ENCODE results near the gene ASCC3. TPM values are rescaled to one million over a fixed set of nuclear protein-coding genes. Genes with fewer than 3 reads are reported as not detected.

ASCC3 gene
- total RNA-seq, 4 donors from 2014 or later, result 15.7 to 39.9 (median 29.3) TPM

DNA sequence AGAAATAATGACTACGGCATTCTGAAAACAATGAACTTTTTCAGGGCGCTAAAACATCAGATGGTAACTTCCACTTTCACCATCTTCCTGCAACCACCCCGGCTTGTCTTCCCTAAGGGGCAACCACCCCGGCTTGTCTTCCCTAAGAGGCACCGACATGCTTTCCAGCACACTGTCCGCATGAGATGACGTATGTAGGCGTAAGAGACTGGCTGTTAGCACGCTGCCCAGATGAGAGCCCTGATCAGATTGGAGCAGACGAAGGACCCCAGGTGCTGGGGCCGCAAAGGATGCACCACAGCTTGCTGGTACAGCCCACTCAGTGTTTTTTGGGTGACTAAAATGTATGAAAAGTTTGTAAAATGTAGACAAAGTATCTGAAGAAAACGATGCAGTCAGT is 29.3 kb downstream of the ASCC3 start:
- WGBS, 2 donors (ENCODE audit: low coverage in 1 of 2), result 97 to 100% methylated on average over 2 to 12 of the region's 12 CpGs
- intact Hi-C loops (cut with DNase I; ENCODE audit: low total_unique reads), result no loop called here
- Histone ChIP-seq H3K4me1 (no peaks in the 10 kb centered on the region), H3K27ac (no peak overlapping the region), H3K27me3 (no peaks in the 10 kb centered on the region), H3K36me3 (peaks cover 0 to 8% (median 4%) of the 10 kb centered on the region in 4 donors), H3K4me3 (no peak overlapping the region), H3K9me3 (no peaks in the 10 kb centered on the region)
- DNase-seq, result no peak
- TF ChIP-seq EP300 (IDR thresholded peaks at IDR 0.05; ENCODE audit: low read depth) (no peak), POLR2AphosphoS5 (IDR thresholded peaks at IDR 0.05) (no peak), POLR2A (IDR thresholded peaks at IDR 0.05) (no peak)
- TF ChIP-seq, protein P1, sequence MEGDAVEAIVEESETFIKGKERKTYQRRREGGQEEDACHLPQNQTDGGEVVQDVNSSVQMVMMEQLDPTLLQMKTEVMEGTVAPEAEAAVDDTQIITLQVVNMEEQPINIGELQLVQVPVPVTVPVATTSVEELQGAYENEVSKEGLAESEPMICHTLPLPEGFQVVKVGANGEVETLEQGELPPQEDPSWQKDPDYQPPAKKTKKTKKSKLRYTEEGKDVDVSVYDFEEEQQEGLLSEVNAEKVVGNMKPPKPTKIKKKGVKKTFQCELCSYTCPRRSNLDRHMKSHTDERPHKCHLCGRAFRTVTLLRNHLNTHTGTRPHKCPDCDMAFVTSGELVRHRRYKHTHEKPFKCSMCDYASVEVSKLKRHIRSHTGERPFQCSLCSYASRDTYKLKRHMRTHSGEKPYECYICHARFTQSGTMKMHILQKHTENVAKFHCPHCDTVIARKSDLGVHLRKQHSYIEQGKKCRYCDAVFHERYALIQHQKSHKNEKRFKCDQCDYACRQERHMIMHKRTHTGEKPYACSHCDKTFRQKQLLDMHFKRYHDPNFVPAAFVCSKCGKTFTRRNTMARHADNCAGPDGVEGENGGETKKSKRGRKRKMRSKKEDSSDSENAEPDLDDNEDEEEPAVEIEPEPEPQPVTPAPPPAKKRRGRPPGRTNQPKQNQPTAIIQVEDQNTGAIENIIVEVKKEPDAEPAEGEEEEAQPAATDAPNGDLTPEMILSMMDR (IDR thresholded peaks at IDR 0.05), result no peak
- in situ Hi-C loops (cut with MboI; ENCODE audit: low pct_ligation_motif_present in 1 of 4, low pct_unique_long_range_greater_than_20kb in 1 of 4, low sequenced_read_pairs in 3 of 4), result no loop called here

- WGBS, 2 donors (ENCODE audit: low coverage in 1 of 2), result 72 to 86% methylated on average over 2 of the region's 2 CpGs
- Histone ChIP-seq H3K27ac (no peak overlapping the region), H3K9me3 (no peaks in the 10 kb centered on the region), H3K4me1 (no peaks in the 10 kb centered on the region), H3K36me3 (peaks cover 0 to 8% (median 4%) of the 10 kb centered on the region in 4 donors), H3K4me3 (no peak overlapping the region), H3K27me3 (no peaks in the 10 kb centered on the region)
- TF ChIP-seq, protein P1 (IDR thresholded peaks at IDR 0.05), result no peak
- TF ChIP-seq EP300 (IDR thresholded peaks at IDR 0.05; ENCODE audit: low read depth), result no peak
- TF ChIP-seq POLR2A (IDR thresholded peaks at IDR 0.05), result no peak
- TF ChIP-seq POLR2AphosphoS5 (IDR thresholded peaks at IDR 0.05), result no peak
- intact Hi-C loops (cut with DNase I; ENCODE audit: low total_unique reads) (no loop called here), in situ Hi-C loops (cut with MboI; ENCODE audit: low pct_ligation_motif_present in 1 of 4, low pct_unique_long_range_greater_than_20kb in 1 of 4, low sequenced_read_pairs in 3 of 4) (no loop called here)
- no peak for DNase-seq
Observed at GRCh38 chr6:100850174-100850573, 31.0 kb downstream of the ASCC3 start.

GRCh38 chr6:100846276-100846675 is 34.9 kb downstream of the ASCC3 start:
- Histone ChIP-seq H3K27me3 (no peaks in the 10 kb centered on the region), H3K36me3 (peaks cover 0 to 8% (median 4%) of the 10 kb centered on the region in 4 donors), H3K4me3 (no peak overlapping the region), H3K4me1 (no peaks in the 10 kb centered on the region), H3K9me3 (no peaks in the 10 kb centered on the region), H3K27ac (no peak overlapping the region)
- TF ChIP-seq POLR2A (IDR thresholded peaks at IDR 0.05) (no peak), POLR2AphosphoS5 (IDR thresholded peaks at IDR 0.05) (no peak), EP300 (IDR thresholded peaks at IDR 0.05; ENCODE audit: low read depth) (no peak)
- TF ChIP-seq, protein P1 (IDR thresholded peaks at IDR 0.05), result no peak
- WGBS, 2 donors (ENCODE audit: low coverage in 1 of 2), result 88 to 91% methylated on average over 2 of the region's 2 CpGs
- in situ Hi-C loops (cut with MboI; ENCODE audit: low pct_ligation_motif_present in 1 of 4, low pct_unique_long_range_greater_than_20kb in 1 of 4, low sequenced_read_pairs in 3 of 4), result no loop called here
- no peak for DNase-seq
- intact Hi-C loops (cut with DNase I; ENCODE audit: low total_unique reads), result no loop called here

DNA sequence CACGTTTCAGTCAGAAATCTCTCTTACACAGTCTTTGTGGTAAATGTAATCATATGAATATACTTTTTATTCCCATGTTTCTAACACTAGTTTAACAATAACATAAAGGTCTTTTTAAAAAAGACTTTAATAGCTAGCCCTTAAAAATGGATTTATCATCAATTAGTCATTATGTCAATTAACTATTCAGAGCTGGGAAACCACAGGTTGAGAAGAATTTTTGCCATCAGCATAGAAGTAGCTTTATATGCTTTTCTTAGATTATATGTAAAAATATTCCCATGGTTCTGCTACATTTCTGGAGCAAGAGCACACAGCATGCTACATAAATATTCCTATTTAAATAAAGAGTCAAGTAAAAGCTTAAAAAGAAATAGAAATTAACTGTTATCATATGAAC is 35.5 kb downstream of the ASCC3 start:
- in situ Hi-C loops (cut with MboI; ENCODE audit: low pct_ligation_motif_present in 1 of 4, low pct_unique_long_range_greater_than_20kb in 1 of 4, low sequenced_read_pairs in 3 of 4), result no loop called here
- Histone ChIP-seq H3K36me3 (peaks cover 0 to 8% (median 4%) of the 10 kb centered on the region in 4 donors), H3K27ac (no peak overlapping the region), H3K27me3 (no peaks in the 10 kb centered on the region), H3K9me3 (no peaks in the 10 kb centered on the region), H3K4me1 (no peaks in the 10 kb centered on the region), H3K4me3 (no peak overlapping the region)
- TF ChIP-seq, protein P1 (IDR thresholded peaks at IDR 0.05), result no peak
- DNase-seq, result no peak
- intact Hi-C loops (cut with DNase I; ENCODE audit: low total_unique reads), result no loop called here
- WGBS, 2 donors (ENCODE audit: low coverage in 1 of 2), result 58 to 81% methylated on average over 1 of the region's 1 CpG

Data from transverse colon (tissue), 4 donors.